ENCODE measurements around the gene CTNNA3.

DNA sequence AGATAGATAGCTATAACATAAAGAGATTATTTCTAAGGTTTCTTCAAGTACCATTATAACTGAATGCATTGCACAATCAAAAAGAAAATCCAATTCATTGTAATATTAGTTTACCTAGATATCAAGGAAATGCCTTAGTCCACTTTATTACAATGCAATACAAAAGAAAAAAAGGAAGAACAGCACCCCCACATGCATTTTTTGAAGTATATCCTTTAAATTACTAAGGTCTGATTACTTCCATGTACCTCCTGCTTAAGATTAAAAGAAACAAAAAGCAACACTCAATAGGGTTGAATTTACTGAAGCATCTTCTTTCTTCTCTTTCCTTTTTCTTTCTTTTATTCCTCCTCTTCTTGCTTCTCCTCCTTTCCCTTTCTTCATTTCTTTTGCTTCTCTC lies 1743.9 kb downstream of the CTNNA3 start:
- TF ChIP-seq, protein P1, sequence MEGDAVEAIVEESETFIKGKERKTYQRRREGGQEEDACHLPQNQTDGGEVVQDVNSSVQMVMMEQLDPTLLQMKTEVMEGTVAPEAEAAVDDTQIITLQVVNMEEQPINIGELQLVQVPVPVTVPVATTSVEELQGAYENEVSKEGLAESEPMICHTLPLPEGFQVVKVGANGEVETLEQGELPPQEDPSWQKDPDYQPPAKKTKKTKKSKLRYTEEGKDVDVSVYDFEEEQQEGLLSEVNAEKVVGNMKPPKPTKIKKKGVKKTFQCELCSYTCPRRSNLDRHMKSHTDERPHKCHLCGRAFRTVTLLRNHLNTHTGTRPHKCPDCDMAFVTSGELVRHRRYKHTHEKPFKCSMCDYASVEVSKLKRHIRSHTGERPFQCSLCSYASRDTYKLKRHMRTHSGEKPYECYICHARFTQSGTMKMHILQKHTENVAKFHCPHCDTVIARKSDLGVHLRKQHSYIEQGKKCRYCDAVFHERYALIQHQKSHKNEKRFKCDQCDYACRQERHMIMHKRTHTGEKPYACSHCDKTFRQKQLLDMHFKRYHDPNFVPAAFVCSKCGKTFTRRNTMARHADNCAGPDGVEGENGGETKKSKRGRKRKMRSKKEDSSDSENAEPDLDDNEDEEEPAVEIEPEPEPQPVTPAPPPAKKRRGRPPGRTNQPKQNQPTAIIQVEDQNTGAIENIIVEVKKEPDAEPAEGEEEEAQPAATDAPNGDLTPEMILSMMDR (conservative IDR thresholded peaks at IDR 0.05; ENCODE audit: low read length) = no peak
- no peak for TF ChIP-seq EZH2phosphoT487 (IDR thresholded peaks at IDR 0.05; ENCODE audit: borderline replicate concordance)
